Measurements from ENCODE around the gene STX16.

The STX16 gene, protein sequence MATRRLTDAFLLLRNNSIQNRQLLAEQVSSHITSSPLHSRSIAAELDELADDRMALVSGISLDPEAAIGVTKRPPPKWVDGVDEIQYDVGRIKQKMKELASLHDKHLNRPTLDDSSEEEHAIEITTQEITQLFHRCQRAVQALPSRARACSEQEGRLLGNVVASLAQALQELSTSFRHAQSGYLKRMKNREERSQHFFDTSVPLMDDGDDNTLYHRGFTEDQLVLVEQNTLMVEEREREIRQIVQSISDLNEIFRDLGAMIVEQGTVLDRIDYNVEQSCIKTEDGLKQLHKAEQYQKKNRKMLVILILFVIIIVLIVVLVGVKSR

DNA sequence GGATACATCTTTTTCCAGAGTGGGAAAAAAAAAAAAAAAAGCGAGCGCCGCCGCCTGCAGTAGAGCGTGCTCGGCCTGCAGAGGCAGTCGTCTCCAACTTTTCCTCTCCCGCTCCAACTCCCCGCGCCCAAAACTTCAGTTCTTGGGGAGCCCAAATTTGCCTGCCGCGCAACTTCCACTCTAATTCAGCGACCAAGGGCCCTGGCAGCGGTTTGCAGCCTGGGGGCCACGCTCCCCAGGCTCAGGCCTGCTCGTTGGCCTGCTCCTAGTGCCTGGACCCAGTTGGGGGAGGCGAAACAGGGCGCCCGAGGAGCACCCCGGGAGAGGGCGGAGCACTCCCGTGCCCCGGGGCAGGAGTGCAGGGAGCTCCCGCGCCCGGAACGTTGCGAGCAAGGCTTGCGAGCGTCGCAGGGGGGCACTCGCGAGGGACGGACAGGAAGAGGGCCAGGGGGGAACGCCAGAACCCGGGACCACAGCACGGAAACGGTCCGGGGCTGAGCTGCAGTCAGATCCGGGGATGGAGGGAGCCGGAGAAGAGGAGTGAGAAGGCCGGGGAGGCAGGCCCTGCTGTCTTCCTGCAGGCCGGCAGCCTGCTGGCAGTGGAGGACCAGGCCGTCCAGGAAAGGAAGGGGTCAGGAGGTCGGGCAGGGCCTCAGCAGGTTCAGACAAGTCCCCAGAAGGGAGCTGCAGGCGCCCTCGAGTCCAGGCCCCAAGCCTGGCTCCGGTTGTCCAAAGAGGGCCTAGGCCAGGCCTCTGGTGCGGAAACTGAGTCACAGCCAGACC, at the start of gene STX16:
STX16 (plus strand) TSS at position 508 of the 783 bp plus-strand sequence. CDS start 724 bp downstream, outside the sequence.
- peak; percentile 78 for DNase-seq

DNA sequence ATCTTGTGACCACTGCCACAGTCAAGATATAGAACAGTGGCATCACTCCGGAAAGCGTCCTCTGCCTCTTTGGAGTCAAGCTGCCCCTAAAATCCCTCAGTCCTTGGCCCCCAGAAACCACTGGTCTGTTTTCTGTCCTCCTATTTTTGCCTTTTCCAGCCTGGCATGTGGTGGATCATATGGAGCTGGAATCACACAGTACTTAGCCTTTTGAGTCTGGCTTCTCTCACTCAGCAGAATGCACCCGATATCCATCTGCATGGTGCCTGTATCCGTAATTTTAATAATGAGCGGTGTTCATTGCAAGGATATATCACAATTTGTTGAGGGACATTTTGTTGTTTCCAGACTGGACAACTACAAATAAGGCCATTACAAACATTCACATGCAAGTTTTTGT, 49.0 kb upstream of the STX16 start:
- no peak for DNase-seq

DNA sequence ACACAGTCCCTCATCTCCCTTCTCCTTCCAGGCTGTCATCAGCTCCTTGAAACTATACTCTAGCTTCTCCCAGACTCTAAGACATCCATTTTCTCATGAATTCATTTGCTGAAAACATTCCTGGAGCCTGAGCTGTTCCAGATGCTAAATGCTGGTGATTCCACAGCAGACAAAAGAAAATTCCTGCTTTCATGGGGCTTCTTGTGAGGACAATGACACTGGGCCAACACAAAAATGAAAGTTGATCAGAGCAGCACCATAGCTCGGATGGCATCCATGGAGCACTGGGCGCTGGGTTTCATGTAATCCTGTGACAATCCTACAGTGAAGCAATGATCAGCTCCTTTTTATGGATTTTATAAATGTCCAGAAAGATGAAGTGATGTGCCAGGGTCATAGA, 47.4 kb upstream of the STX16 start:
- no peak for DNase-seq

DNA sequence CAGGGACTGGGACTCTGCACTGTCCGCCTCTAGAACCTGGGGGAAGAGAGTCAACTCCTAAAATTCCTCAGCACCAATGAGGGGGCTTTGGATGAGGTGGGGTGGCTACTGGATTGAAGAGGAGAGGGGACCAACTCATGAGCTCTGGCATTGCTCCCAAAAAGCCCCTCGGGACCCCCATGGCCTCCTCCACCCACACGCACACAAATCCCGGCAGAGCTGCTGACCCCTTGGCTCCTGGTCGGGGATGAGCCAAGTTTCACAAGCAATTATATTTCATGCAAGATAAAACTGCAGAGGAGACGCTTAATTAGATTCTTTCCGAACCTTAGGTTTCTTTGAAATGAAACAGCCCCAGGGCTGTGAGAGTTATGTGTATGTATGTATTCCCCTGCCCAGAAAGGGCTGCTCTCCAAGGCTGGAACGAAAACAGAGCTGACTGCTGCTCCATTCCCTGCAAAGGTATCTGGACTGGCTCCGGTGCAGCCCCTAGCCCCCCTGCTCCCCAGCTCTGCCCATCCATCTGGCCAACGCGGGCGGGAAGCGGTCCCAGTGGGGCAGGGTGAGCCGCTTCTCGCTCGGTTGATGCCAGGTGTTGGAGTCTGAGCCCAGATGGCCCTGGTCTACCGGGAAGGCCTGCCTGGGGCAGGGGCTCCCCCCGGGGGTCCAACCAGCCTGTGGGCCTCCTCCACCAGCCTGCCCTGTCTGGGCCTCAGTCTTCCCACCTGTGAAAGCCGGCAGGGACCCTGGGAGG, 46.8 kb upstream of the STX16 start:
- DNase-seq: no peak

DNA sequence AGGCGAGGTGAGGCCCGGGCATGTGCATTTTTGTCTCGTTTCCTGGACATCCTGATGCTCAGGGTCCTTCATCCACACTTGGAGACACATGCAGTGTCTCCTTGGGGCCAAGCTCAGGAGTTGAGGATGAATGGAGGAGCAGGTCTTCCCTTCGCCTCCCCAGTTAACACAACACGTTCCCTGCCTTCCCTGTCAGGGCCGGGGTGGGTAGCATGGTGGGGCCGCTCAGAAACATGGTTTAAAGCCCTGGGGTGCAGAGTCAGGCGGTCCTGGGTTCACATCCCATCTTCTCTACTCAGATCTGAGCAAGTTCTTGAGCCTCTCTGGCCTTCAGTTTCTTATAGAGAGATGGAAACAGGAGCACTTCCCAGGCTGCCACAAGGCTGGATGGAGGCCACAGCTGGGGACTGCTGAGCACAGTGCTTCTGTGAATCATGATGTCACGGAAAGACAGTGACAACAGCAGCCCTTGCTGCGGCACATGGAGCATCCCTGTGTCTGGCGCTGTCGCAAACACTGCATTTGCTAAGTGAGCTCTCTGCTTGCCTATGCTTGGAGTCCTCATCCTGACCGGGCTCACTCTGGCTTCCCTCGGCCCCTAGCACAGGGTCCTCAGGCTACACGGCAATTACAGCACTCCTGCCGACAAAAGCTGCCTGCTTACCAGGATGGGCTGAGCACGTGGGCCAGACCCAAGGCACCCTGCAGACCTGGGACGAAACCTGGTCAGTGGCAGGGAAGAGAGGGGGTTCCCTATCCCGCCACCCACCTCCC, 45.6 kb upstream of the STX16 start:
- no peak for DNase-seq

DNA sequence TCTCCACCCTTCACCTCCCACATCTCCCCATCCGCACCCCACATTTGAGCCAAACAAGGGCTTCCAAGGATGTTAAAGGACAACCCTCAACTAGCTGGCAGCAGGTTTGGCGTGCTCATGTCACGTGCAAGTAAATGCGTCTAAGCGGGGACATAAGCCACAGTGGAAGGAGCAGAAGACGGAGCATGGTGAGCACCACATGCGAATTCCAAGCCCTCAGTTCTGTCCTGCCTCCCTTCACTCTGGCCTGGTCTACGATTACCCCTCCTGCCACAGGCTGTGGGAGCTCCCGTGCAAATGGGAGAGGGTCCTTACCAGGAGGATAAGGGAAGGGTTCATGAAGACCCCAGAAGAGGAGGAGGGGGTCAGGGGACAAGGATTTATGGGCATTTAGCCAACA, 44.9 kb upstream of the STX16 start:
- DNase-seq: no peak

DNA sequence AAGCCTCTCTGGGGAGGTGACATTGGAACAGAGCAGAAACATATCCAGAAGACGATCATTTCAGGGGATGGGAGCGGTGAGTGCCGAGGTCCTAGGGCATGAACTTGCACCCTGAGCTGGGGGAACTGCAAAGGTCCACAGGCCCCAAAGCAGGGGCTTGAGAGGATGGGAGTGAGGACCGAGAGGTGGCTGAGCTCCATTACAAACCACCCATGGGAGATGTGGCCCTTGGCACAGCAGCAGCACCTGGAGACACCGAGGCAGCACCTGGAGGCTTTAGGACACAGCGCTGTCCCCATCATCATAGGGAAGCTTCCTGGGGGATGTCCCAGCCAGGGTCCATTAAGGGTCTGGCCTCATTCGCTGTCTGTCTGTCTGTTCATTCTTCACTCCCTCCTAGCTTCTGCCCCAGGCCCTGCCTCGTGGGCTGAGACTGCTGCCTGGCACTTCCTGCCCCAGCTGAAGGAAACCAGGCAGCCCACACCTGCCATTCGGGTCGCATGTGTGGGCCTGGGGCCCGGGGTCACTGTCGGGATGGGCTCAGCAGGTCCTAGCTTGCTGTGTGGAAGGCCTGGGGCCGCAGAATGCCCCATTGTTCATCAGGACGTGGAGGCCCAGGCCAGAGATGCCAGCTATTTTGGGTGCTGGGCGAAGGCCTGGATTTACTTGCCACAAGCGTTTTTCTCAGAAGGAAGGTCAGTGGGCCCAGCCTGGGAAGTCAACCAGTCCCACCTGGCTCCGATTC, 42.8 kb upstream of the STX16 start:
- no peak for DNase-seq

DNA sequence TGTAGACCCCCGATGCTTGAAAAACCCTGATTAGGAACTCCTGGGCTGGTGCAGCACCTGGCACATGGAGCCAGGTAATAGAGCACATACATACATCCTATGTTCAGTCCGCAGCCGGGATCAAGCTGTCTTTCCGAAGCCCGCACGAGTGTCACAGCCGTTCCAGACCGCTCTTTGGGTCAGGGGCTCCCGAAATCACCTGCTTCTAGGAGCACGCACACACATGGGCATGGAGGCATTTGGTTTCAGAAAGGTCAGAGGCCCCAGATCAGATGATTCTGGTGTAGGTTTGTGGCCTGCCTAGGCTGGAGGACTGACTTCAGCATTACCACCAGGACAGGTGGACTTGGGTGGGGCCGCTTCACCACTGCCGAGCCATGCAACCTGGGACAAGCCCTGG, 42.1 kb upstream of the STX16 start:
- no peak for DNase-seq

DNA sequence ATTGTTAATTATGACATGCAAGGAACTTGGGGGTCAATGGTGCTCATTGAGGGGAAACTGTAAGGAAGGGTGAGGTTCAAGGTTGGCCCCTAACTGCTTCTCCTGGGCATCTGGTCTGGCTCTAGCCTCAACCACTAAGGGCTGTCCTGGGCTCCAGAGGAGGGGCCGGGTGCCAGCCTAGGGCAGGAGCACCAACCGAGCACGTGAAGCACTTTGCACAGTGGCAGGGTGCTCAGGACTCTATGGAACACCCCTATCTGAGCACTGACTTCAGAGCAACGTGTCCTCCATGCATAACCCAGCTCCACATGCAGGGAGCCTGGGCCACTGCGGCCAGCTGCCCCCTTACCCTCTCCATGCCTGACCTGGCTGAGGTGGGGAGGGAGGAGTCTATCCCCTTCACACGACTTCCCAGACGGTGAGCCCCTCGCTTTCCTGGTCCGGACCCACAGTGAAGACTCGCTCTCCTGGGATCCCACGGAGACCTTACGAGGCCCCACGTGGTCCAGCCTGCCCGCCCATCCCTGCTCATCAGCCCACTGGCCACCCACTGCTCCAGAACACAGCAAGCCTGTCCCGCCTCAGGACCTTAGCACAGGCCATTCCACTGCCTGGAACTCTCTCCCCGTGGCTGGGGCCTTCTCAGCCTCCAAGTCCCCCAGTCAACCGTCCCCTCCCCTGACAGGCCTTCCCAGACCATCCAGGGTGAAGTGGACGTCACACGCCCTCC, 40.8 kb upstream of the STX16 start:
- DNase-seq: no peak

DNA sequence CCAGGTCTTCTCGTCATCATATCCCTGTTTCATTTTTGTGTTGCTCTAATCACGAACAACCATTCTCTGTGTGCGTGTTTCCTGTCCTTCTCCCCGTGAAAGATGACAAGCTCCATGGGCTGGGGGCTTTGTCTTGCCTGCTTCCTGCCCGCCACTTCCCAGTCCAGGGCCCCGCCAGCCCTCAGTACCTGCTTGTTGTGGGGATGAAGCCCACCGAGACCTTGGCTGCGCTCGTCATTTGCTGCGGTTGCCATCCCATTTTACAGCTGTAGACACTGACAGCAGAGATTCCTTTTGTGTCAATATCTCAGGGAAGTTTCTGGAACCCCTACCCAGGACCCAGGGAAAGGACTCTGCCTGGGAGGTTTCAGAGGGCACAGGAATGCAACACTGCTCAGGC, 40.3 kb upstream of the STX16 start:
- no peak for DNase-seq

DNA sequence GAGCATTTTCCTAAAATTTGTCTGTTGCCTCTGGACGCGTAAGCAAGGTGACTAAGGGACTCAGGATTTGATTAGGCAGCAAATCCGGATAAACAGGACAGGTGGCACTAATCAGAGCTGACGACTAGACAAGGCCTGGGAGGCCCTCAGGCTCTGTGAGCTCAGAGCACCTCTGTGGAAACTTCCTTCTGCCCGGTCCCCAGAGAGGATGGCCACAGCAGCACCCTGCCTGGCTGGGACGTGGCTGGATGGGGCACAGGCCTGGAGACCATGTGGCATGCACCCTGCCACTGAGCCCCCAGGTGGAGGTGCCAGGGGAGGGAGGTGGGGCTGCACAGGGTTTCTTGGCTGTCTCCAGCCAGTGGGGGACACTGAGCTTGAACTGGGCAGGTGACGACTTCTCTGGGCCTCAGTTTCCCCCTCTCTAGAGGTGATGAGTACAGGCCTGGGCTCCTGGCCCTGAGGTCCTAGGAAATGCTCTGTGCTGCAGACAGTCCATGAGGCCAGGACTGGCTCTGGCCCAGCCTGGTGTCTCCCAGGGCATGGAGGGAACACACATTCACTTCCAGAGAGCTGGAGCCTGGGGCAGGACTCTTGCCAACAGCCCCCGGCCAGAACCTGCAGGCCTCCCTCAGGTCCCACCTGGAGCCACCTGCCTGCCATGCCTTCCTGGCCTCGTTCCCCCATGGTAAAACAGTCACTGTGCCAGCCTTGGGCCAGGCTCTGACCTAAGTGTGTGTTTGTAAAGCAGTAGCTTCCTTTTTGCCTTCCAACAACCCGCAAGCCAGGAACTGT, 39.6 kb upstream of the STX16 start:
- no peak for DNase-seq

DNA sequence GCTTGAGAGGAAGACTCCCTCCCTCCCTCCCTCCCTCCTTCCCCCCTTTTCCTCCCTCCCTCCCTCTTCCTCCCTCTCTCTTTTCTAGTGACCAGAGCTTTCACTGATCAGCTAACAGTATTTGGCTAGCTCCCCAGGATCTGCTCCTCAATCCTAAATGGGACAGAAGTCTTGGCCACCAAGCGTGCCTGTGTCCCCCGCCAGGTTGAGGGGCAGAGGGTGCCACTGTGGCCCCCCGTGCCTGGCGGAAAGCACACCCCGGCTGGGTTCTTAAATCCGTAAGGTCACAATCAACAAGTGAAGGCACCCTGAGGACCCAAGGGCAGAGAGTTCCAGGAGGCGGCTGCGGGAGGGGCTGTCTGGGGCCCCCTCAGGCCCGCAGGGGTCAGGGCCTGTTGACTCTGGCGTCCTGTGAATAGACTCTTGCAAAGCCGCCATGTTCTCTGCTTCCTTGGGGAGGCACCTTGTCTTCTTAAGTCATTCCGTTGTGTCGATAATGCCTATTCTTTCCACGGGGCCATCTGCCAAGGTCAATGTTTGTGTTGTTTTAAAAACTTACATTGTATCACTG, 38.9 kb upstream of the STX16 start:
- DNase-seq: no peak

DNA sequence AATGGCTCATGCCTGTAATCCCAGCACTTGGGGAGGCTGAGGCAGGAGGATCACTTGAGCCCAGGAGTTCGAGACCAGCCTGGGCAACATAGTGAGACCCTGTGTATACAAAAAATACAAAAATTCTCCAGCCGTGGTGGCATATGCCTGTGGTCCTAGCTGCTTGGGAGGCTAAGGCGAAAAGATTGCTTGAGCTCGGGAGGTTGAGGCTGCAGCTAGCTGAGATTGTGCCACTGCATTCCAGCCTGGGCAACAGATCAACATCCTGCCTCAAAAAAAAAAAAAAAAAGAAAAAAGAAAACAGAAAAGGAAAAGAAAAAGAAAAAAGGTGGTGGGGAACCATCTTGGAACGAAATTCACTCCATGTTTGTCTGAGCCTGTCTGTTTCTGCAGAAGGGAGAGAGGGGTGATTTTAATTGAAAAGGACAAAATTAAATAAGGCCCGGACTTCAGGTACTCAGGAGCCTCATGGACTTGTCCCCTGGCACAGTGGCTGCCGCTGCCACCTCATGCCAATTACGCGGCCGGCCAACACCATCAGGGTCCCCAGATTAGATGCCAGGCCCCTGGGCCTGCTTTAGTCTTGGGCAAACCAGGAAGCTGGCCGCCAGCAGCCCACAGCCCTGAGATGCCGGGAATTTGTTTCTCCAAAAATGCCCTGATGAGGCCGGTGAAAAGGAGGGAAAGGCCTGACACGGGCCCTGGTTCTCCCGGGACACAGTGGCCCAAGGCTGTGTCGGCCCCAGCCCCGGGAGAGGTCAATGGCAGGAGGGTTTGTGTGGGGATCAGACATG, 37.8 kb upstream of the STX16 start:
- DNase-seq: no peak

DNA sequence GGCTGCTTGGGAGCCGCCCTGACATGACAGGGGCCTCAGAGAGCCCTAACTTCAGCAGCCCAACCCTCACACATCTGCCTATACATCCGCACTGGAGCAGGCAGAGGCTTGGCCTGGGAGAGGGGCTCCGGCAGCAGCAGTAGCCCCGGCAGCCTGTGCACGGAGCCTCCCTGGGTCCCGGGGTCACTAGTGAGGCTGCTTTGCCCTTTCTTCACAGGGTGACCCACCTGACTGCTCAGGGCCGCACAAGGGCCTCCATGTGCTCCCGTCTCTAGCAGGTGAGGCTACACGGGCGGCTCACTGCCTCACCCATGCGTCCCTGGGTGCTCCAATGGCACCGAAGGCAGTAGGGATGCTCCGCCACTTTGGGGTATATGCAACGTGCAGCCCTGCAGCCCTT, 36.7 kb upstream of the STX16 start:
- DNase-seq: no peak

DNA sequence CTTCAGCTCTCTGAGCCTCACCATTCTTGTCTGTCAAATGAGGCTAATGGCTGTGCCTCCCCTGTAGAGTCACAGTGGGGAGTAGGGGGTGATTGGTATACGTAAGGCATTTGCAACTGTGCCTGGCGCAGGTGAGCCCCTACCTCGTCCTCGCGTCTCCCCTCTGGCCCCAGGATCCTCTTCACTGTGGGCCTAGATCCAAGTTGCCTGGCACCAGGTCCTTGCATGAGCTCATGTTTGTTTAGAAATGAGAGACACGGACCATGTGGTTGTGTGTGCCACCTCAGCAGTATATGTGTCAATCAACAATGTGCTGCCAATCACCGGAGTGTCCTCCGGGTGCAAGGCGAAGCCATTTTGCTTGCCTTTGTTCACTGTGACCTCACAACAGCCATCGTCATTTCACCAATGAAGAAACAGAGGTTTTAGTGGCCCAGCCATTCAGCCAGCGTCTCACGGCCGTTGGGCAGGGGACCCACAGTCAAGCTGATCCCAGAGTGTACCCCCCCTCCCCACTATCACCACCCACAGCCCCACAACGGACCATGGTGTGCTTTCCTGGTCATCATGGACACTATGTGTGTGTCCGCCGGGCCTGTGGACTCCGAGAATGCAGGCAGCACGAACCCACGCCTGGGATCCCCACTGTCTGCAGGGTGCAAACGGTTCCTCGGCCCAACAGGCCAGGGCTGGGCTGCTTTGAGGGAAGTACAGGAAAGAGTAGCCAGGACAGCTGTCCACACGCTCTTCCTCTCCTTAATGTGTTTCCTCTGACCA, 35.9 kb upstream of the STX16 start:
- DNase-seq: no peak

DNA sequence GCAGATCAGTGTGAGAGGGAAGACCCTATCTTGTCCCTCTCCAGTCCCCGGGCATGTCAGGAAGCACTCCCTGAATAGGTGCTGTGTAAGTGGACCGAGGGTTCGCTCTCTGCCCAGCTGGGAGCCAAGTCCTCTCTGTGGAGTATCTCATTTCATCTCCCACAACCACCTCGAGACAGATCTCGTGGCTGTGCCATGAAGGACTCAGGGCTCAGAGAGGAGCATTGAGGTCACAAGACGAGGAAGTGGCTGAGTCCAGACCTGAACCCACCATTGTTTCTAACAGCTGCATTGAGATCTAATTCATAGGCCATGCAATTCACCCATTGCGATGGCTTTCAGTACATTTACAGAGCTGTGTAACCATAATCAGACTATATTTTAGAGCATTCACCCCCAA, 34.7 kb upstream of the STX16 start:
- DNase-seq: no peak

DNA sequence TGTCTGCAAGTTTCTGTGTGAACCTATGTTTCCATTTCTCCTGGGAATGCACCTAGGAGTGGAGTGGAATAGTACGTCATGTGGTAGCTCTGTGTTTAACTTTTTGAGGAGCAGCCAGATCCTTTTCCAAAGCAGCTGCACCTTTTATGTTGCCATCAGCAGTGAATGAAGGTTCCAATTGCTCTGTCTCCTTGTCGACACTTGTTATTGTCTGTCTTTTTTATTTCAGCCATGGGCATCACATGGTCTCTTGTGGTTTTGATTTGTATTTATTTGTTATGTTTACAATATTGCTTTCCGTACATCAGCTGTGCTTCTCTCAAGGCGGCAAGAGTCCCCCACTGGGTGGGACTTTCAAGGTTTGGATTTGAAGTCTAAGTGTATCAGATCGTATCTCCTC, 33.9 kb upstream of the STX16 start:
- DNase-seq: no peak

DNA sequence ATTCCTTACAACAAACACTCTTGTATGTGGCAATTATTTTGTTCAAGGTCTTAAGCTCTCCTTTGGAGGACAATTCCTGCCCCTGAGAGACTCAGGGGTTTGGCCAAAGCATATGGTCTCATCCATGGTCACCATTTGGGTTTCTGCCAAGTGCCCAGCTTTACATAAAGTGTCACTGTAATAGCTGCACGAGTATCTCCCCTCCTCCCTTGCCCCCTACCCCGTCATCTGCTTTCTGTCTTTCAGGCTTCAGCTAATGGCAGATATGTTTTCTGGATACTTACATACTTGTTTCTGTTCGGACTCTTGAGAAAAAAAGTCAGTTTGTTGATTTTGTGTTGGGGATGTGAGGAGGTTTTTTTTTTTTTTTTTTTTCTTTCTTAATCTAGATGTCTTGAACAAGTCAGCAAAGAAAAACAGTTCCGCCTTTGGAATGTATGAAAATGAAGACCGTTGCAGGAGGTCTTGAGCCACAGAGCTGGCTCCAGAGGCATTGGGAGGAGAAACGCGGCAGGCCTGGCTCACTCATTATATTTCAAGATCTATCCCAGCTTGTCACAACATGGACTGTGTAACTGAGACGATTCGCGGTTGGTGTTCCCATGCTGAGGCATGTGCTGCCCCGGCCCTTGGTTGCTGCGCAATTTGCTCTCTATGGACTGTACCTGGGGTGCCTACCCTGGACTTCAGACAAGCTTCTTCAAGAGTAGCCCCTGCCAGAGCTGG, 32.6 kb upstream of the STX16 start:
- no peak for DNase-seq

All from activated CD4-positive, alpha-beta T cell treated with anti-CD3 and anti-CD28 coated beads for 1 hour (primary cell).